GM04504 (cell line): ENCODE measurements around the gene VWA8.

Experiments
- DNase-seq: peaks from one replicate; pipeline ENCODE4 v3.0.0-alpha.2; 2012; ENCODE audit warnings: low read depth

Gene VWA8

DNA sequence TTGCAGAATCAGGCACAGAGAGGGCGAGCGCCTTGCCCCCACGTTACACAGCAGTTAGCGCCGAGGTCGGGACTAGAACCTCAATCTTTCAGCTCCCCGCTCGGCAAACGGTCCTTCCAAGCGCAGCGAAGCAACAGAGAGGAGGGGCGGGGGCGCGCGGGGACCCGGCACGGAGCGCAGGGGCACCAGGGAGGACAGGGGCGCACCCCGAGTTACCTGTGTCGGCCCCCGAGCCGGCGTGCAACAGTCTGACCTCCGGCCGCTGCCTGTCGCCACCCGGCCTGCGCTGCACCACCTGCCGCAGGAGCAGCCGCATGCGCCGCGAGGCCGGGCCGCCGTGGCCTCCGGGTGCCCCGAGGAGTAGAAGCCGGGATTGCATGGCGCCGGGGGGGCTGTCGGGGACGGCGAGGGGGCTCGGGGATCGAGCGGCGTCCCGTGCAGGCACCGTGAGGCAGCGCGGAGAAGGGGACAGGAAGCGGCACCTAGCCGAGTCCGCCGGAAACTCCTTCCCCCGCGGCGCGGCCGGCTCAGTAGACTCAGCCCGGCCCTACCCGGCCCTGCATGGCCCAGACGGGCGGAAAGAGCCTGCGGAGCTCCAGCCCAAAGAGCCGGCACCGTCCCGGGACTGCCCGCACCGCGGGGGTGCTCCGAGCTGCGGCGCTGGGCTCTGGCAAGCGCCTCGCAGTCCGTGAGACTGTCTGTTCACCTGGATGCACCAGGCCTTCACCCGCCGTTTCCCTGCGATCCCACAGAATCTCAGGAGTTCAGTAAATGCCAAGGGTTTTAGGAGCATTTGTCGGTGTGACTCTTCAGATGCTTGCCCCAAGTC lies at the start of gene VWA8:
TSS of gene VWA8 (minus strand) at position 473 of the 829 bp plus-strand sequence. CDS start at position 379, 94 bp downstream.
- peak; percentile 50 for DNase-seq

DNA sequence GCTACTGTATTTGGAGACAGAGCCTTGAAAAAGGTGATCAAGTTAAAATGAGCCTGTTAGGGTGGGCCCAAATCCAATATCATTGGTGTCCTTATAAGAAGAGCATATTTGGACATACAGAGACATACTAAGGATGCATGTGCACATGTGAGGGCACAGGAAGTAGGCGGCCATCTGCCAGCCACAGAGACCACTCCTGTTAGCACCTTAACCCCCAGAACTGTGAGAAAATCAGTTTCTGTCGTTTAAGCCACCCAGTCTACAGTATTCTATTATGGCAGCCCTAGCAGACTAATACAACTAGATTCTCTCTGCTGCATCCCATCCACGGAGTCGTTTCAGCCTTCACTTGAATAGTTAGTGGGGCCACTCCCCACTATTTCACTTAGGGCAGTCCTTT lies 48.1 kb upstream of the VWA8 start:
- DNase-seq = no peak

DNA sequence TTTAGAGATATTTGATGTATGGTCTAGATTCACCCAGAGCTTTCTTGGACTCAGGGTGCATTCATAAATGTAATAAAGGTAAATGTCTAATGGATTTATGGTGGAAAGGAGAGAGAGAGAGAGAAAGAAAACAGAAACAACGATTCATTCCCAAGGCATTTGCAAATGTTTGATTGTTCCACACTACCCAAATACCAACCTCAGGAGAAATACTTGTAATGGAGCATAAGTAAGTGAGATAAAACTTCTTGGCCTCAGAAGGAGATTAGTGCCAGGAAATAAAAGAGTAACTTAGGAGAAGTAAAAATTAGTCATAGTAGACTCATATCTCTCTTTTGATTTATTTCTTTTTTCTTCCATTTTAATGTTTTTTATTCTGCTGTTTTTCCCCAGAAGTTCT lies 46.9 kb upstream of the VWA8 start:
- DNase-seq = no peak

DNA sequence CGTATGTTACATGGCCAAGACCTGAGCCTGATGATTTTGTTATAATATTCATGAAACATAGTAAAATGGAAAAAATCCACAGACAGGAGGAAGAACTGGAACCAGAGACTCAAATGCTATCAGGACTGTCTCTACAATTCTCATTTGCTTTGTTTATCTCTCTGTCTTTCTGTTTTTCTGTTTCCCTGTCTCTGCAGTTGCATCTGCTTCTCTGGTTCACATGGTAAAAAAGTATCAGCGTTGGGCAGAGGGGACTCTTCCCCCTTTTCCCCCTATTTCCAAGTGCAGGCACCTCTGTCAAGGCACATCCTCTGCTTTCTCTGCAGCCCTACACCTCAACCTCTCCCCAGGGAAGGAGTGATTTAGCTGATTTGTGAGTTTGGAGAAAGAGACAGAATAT lies 41.2 kb upstream of the VWA8 start:
- DNase-seq = no peak

DNA sequence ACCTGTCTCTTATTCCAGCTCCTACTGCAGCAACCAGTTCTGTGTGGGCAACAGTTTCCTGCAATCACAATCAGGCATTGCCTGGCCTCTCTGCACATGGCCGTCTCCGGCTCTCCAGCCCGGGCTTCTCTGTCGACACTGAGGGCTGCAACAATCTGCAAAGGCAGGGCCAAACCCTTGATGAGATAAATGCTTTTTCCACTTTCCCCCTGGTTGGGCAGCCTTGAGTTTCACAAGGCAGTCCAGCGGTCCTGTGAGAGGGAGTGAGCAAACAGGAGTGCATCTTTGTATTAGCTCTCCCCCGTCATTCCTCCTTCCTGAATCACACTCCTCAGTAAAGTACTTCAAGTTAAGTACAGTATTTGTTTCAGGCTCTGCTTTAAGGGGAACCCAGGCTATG lies 40.7 kb upstream of the VWA8 start:
- peak; percentile 48 for DNase-seq

DNA sequence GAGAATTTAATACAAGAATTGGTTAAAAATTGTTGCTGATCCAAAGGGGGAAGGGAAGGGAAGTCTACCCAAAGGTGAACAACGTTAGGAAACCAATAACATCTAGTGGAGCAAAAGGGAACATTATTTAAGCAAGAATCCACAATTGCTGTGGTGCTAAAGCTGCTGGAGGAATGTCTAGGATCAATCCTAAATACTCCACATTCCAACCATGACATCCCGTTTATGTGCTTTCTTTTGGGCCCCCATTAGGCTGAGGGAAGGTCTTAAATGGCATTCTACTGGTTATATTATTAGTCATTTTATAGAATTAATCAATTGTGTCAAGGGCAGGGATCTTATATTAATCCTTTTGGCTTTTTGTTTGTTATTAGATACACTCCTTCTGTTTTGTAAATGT lies 39.9 kb upstream of the VWA8 start:
- no peak for DNase-seq

DNA sequence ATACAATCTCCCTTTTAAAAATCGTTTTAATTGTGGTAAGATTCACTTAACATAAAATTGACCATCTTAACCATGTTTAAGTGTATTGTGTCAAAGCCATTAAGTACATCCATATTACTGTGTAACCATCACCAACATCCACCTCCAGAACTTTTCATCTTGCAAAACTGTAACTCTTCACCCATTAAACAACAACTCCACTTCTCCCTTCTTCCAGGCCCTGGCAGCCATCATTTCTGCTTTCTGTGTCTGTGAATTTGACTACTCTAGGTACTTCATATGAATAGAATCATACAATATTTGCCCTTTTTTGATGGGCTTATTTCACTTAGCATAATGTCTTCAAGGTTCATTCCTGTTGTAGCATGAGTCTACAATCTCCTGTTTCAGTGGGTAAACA lies 36.5 kb upstream of the VWA8 start:
- DNase-seq = no peak

DNA sequence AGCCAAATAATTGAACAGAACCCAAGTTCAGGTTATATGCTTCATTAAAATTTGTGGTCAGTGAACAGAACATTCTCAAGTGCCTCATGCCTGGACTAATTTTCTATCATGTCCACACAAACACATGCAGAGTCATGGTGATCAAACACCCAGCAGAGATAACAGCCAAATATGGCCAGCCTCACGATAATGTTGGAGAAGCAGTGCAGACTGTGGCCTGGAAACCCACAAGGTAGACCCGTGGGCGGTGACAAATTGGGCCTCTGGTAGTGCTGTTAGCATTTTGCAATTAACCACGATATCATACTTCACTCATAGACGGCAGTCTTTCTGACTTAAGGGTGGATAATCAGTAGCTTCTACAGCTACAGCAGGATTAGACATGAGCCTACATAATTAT lies 35.0 kb upstream of the VWA8 start:
- no peak for DNase-seq

DNA sequence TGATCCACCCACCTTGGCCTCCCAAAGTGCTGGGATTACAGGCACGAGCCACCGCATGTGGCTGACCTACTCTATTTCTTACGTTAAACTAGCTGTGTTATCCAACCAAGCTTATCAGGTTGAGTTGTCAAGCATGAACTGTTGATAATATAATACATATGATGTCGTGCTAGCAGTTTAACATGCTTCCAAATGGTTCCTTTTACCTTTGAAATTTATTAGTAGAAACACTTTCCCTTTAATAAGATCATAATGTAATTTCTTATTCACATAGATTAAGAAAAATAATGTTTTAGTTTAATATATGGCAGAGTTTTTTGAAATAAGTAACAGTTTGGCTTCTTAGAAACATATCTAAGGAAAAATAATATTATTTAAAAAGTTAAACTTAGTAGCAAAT lies 34.4 kb upstream of the VWA8 start:
- DNase-seq = no peak

DNA sequence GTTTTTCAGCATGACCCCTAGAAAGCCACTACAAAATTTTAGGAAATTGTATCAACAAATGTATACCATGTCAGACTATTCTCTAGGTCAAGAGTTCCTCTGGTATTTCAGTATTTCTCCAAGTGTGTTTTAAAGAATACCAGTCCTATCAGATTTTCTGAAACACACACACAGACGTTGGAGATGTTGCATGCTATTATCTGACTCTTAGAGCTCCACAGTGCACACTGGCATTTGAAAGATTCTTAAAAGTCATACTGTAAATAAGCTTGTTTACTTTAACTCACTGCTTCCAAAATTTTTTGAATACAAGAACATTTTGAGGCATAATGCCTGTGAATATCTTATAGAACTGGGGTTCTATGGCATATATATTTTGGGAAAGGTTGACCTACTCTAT lies 33.8 kb upstream of the VWA8 start:
- DNase-seq = no peak

DNA sequence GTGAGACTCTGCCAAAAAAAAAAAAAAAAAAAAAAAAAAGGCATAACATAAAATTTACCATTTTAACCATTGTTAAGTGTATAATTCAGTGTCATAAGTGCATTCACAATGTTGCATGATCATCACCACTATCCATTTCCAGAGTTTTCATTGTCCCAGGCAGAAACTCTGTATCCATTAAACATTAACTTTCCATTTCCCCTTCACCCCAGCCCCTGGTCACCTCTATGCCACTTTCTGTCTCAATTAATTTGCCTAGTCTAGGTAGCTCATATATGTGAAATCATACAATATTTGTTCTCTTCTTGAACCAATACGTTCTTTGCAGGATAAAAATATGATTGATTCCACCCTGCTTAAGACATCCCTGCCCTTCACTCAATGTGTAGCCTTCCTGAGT lies 31.0 kb upstream of the VWA8 start:
- no peak for DNase-seq

DNA sequence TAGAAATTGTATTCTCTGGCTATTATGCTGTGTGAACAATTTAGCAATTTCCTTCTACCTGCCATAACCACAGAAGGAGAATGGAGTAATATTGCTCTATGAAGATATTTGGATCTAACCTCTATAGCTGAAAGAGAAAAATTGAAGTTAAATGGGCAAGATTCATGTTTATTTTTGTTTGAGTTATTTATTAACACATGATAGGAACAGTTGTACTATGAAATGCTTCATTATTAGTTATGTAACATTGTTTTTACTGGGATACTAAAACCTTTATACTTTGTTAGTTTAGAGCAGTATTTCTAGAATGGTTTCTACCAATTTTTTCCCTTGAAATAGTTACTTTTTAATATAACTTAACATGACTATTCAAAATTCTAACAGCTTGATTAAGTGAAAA lies 27.3 kb upstream of the VWA8 start:
- DNase-seq = no peak

DNA sequence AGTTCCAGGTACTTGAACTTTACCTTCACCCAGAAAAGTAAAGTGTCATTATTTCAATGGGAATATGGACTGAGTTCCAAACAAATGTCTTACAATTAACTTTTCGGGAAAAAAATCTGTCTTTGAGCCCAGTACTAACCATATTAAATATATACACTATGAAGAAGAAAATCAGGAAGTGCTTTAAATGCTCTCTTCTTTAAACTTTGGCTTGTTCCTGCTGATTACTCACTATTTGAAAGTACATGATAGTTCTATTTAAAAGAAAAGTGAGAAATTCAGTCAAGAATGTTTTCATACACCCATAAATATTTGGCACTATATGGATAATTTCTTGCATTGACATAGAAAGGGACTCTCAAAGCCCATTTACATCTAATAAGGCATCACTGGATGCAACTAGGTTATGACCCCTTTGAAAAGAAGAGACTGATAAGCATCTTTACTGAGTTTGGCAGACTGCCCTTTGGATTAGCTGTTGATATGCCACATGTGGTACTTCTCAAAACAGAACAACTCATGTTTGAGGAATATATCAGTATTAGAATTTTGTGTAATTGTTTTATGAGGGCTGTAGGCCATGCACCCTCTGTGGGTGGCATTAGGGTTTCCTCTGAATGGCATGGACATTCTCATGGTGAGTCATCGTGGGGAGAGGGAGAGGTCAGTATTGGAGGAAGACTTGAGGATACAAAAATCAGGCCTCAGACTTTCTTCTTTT lies 25.0 kb upstream of the VWA8 start:
- DNase-seq = no peak

DNA sequence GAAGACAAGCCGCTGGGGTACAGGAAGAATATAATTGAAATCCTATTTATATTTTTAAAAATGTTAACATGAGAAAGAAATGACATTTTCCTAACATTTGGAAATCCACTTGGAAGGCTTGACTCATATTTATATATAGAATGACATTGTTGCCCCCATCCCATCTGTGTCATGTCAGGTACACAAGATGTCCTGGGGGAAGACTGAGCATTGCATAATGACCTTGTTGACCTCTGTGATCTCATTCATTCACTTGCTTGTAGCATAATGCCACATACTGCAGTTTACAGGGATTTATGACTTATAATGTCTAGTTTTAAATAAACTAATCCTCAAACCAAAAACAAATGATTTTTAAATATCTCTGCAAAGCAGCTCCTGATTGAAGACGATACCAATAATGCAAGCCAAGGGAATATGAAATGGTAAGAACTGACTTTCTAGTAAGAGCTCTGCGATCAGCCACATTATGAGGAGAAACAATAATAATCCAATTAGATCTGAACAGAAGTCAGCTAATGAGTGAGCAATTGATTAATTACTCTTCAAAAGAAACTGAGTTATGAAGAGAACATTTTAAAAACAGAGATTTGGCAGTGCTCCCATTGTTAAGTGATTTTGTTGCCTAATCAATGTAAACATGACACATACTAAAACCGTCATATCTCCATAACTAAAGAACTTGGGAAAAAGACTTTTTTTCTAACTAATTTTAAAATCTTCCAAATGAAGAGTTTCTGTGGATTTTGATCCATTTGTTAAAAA lies 21.2 kb upstream of the VWA8 start:
- no peak for DNase-seq

DNA sequence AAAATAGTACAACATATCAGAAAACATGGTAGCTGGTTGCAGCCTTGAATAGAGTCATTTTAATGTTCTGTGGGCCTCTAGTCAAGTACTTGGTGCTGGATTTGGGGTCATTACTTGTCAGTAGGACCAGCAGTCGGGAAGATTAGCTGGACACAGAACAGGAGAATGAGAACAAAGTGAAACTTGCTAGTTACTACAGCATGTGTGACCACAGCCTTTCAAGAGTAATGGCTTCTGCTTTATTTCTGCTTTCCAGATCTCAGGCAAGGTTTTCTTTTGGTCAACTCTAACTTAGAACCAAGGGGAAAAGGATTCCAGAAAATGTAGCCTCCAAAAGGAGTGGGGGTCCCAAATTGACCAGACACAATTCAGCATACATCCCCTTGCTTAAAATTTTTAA lies 17.1 kb upstream of the VWA8 start:
- no peak for DNase-seq

DNA sequence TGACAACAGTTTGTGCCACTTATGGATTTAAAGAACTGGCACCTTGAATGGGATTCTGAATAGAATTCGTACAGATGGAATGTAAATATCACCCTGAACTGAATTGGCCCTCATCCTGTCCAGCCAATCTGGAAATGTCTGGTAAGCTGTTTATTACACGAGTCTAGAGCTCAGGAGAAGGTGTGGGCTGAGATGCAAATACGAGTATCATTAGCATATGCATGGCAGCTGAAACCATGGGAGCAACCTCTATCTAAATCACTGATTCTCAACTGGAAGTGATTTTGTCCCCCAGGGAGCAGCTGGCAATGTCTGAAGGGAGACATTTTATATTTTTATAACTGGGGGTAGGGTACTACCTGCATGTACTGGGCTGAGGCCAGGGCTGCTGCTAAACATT lies 15.6 kb upstream of the VWA8 start:
- DNase-seq = no peak

DNA sequence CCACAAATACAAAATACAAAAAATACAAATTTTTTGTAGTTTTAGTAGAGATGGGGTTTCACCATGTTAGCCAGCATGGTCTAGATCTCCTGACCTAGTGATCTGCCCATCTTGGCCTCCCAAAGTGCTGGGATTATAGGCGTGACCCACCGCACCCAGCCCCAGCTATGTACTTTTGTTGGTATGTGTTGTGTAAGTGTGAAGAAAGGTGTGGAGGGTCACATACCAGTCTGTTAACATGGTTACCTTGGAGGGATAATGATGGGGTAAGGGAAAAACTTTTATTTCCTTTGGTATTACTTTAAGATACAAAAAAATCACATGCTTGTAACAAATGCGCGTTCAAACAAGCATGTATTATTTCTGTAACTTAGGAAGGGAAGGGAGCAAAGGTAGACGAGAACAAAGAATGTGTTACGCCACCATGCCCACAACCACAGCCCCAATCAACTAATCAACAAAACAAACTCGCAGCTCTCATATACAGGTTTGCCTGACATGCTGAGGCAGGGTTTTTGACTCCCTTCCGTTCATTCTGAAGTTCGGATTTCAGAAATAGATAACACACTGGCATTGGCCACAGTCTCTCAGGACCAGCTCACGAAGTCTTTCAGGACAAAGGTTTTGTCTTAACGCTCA lies 13.5 kb upstream of the VWA8 start:
- no peak for DNase-seq

DNA sequence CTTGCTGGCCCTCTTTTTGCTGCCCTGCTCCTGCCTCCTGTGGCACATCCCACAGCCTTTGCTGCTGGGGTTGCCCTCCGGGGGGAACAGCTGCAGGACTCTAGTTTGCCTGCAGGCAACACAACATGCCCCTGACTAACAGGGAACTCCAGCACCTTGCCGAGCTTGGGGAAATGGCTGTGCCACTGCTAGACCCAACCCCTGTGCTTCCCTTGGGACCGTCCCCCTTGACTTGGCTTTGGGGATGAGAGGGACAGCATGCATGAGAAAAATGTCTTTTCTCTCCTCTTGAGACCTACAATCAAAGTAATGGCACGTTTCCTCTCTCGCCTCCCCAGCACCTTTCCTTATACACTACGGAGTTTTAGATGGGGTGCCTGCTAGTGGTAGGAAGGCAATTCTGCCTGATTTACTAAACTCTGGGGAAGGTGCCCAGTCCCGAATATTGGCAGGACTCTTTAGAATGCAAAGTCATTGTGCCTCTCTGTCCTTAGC lies 12.4 kb upstream of the VWA8 start:
- DNase-seq = no peak

DNA sequence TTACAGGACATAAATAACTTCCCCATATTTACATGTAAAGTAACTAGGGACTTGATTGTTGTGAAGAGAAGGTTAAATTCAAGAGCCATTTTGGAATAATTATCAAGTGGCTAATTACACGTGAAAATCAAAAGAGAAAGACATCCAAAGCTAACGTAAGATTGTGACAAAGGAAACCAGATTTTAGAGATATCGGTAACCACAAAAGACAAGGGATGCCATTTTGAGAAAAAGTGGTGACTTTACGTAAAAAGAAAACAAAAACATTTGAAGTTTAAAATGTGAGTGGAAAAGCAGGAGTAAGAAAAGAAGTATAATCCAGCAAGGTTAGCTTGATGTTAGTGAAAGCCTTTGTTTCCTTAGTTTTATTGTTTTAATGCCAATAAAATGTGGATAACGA lies 10.9 kb upstream of the VWA8 start:
- no peak for DNase-seq

DNA sequence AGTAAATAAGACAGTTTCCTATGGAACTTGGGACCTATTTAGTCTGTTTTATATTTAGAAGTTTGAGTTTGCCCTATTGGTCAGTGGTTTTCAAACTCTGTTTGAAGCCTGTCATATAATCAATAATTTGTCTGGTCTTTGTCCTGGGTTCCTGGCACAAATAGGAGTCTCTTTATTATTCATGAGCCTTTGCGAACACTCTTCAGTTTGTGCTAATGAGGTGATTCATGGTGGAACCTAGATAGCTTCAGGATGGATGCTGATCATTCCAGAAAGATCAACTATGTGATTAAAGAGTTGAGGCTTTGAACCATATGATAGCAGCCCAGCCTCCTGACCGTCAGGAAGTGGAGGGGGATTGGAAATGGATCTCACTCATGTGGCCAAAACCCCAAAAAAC lies 10.0 kb upstream of the VWA8 start:
- no peak for DNase-seq

DNA sequence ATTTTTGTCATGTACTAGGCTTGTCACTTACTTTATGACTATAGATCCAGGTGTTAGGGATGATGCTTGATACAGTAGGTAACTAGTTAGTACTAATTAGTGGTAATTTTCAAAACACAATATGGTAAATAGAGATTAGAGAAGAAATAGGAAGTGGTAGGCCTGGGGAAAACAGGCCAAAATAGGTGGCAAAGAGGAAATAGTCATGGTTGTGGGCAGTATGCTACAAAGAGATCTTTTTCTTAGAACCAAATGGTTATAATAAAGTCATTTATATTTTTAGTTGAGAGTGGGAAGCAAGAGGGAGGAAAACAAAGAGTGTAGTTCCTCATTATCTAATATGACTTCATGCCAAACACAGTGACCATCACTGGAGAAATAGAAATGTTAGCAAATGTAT lies 9.1 kb upstream of the VWA8 start:
- DNase-seq = no peak

DNA sequence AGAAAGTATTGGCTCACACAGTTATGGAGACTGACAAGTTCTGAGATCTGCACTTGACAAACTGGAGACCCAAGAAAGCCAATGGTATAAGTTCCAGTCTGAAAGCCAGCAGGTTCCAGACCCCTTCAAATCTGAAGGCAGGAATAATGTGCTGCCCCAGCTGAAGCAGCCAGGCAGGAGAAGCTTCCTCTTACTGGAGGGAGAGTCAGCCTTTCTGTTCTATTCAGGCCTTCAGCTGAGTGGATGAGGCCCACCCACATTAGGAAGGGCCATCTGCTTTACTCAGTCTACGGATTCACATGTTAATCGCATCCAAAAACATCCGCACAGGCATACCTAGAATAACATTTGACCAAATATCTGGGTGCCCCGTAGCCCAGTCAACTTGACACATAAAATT lies 8.2 kb upstream of the VWA8 start:
- DNase-seq = no peak
